Right hindlimb (tissue), 1 donor: ENCODE measurements around the gene FBXW2.
"Not testable (repeated sequence)": the region's sequence is repeated elsewhere in the genome, so short reads cannot be mapped to it uniquely, and the experiment has no call there.

Source experiments
- DNase-seq: peaks from one replicate; pipeline ENCODE4 v3.0.0-alpha.2; 2018

The FBXW2 gene

DNA sequence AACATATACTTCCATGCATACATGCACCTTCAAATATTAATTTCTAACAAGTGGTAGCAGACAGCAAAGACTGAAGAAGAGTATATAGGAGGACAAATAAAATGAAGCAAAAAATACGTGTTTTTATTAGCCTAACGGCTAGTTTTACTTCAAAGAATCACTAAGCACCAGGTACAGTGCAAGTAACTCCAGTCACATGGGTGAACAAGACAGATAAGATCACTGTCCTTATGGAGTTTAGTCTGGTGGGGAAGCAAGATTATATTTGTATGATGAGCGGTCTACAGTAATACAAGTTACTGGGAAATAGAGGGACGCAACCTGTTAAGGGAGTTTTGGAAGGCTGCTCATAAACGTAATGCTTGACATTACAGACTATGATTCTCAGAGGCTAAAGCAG, 16.0 kb downstream of the FBXW2 start:
- DNase-seq, result no peak

DNA sequence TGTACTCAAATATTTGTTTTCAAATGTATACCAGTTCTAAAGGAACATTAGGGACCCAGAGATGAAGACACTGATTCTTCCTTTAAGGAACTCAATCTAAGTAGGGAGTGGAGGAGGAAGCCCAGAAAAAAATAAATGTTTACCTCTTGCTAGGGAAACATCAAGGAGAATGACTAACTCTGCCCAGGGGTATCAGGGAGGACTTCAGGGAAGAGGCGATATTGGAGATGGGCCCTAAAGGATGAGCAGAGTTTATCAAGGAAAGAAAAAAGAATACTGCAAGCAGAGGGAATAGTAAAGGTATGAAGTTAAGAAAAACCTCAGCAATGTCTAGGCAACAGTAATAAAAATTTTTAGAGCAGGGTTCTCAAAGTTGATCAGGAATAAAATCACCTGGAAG, 16.4 kb downstream of the FBXW2 start:
- no peak for DNase-seq

DNA sequence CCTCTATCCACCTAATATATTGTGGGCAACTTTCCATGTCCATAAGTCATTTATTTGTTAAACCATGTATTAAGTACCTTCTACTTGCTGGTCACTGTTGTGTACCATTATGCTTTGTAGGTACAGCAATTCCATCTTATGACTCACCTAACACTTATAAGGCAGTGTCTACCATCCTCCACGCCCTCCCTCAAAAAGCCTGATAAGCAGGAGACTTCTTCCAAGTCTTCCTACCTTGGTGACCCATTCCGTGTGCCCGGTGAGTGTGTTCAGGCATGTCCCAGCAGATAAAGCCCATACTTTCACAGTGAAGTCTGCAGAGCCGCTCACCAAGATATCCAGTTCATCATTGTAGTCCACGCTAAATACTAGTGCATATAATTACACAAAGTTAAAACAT, 17.4 kb downstream of the FBXW2 start:
- DNase-seq, result no peak

DNA sequence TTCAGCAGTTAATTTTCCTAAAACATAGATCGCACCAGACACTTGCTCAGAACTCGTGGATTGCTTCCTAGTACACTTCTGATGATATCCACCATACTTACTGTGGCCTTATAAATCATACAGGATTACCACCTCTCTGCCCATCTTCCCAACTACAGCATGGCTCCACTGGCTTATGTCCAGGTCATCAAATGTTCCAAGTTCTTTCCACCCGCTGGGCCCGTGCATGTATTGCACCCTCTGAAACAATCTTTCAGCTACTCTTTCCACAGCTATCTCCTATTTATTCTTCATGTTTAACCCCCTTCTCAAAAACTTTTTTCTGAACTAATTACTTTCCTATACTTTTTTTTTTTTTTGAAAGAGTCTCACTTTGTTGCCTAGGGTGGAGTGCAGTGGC, 18.5 kb downstream of the FBXW2 start:
- no peak for DNase-seq

DNA sequence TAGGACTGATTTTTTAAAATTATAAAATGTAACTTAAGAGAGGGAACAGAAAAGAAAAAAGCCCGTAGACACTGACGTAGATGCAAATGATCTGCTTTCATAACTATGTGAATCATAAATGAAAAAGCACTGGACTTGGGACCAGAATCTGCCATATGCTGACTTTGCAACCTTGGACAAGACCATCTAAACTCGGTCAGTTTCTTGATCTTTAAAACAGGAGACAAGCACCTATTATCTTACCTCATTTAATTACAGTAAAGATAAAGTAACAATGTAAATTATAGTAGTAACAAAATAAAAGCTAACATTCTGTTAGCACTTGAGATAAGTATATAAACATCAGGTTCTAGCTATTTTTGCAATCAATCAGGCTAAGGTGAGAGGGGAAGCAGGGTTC, 20.0 kb downstream of the FBXW2 start:
- DNase-seq, result no peak

DNA sequence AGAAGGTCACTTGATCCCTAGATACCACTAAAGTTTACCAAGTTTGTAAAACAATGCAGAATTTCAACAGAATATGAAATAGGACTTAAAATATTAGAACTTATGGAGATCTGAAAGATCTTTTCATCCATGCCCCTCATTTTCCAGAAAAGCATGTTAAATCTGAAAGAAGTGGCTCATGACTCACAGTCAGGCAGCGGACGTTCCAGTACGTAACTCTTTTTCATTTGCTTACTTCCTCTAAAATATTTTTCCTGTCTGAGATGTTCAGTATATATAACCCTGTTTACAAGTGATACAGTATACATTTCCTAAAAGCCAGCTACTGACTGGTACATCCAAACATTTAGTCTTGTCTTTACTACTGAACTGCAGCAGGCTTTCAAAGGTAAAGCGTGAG, 22.3 kb downstream of the FBXW2 start:
- no peak for DNase-seq

DNA sequence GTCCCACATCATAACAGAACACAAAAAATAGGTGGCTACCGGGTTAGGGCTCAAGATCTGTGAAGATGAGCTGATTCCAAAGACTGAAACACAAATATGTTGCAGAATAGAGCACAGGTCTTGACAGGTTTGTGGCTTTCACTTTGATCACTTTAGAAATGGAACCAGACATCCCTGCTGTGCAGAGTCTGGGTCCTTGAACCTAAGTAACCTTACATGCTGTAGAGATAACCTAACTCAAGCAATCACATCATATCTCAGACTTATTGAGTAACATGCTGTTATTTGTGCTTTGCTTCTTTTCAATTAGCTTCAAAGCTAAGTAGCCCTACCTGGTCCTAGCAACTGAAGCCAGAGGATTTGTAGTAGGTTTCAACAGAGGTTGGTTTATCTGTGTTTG, 24.3 kb downstream of the FBXW2 start:
- DNase-seq, result no peak

DNA sequence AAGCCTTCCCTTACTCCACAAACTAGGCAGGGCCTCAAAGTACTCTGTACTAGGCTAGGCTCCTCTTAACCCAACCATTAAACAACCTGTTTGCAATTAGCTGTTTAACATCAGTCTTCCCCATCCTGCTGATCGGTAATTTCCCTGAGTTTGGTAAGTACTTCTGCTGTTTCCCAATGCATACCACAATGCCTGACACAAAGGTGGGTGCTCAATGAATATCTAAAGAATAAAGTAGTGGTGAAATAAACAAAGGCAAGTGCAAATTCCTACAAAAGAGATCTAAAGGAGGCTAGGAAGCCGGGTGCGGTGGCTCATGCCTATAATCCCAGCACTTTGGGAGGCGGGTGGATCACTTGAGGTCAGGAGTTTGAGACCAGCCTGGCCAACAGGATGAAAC, 25.0 kb downstream of the FBXW2 start:
- no peak for DNase-seq

DNA sequence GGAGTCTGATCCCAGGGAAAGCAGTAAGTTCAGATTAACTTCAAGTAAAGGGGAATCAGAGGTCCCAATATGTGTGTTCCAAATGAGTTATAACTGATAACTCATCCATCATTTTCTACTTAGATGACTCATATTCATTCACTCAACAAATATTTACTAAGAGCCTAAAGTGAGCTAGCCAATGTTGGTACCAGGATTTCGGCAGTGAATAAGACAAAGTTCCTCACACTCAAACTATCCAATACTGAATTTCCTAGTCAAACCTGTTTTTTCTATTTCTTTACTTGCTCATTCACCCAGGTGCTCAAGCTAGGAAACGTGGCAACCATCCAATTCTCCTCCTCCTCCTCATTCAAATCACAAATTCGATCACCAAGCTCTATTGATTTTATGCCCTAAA, 25.8 kb downstream of the FBXW2 start:
- DNase-seq, result no peak

DNA sequence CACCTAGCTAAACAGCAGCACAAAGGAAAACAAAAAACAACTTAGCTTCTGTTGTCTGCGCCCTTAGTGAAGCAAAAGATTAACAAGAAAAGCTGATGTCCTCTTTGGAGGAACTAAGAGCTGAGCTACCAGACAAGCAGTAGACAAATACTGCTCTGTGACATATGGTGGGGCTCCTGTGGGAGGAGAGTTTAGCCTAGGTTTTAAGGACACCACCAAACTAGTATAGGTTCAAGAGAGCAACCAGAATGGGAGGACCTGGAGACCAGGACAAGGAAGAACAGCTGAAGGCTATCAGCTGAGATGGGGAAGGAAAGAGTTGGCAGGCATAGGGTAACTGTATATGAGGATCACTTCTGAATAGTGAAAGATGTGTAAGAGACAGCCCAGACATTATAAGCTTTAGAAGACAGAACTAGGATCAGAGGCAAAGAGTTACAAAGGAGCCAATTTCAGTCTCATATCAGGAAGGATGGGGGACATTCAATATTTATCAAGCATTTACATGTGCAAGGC, 27.2 kb downstream of the FBXW2 start:
- DNase-seq, result no peak

DNA sequence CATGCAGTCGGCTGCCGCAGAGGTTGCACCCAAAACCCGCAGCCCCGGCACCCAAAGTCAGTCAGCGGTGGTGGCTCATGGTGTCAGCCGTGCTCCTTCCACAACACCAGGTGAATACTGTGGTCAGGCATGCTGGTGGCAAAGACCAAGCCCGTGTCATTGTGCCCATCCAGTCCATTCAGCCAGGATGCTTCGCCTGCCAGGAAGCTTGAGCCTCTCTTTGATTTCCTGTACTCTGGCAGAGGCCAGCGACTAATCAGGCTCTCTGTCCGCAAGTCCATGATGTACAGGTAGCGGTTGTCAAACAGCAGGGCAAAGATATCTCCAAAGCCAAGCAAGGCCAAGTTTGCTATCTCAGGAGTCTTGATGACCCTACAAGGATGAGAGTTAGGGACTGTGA, 28.7 kb downstream of the FBXW2 start:
- no peak for DNase-seq

DNA sequence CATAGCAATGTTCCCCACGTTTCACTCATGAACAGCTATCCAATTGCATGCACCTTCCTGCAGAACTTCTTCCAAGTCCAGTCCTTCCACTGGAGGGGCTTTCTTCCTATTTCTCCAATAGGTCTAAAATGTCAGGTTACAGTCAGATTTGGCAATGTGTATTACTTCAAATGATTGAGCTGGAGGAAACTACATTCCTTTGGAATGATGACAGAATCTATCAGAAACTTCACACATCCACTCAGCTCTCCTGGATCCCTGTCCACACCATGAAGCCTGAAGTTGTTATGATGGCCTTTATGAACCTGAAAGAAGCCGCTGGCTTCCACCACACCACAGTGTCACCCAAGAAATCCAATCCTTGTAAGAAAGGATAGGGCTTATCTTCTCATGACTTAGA, 32.2 kb downstream of the FBXW2 start:
- DNase-seq, result no peak

DNA sequence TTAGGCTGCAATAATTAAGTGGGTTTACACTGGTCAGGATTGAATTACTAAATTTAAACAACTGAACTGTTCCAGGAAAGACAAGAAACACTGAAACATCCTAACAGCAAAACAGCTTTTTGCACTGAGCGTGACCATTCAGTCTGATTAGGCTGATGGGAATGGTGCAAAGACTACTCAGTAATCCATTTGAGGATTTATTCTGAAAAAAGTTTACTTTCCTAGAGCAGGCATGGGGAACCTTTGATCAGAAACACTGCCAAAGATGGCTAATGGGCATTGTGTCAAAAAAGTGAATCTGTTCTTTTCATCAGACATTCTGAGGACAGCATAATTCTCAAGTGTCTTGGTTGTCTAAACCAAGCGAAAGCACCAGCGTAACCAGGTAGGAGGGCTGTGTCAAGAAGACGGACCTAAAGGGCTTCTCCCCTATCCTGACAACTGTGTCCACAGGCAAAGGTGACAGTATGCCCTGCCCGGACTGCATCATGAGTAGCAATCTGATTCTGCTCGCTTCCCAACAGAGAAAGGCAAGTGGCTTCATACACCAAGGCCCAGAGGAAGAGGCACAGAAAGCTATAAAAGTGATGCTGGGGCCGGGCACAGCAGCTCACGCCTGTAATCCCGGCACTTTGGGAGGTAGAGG, 33.3 kb downstream of the FBXW2 start:
- no peak for DNase-seq

DNA sequence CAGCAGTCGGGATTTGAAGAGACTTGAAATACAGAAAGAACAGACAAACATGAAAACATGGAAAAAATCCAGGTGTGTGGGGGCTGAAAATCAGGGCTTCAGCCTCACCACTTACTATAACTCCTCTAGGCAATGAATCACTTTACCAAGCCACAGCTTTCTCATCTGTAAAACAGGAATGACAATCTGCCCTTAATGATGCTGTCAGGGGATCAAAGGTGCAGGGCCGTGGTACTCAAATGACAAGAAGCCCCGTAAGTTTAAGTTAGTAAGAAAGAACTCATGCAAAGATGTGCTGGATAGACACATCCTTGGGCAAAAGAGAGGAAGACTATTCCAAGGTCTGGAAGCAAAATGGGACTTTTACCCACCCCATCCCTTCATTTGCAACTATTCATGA, 34.7 kb downstream of the FBXW2 start:
- no peak for DNase-seq

DNA sequence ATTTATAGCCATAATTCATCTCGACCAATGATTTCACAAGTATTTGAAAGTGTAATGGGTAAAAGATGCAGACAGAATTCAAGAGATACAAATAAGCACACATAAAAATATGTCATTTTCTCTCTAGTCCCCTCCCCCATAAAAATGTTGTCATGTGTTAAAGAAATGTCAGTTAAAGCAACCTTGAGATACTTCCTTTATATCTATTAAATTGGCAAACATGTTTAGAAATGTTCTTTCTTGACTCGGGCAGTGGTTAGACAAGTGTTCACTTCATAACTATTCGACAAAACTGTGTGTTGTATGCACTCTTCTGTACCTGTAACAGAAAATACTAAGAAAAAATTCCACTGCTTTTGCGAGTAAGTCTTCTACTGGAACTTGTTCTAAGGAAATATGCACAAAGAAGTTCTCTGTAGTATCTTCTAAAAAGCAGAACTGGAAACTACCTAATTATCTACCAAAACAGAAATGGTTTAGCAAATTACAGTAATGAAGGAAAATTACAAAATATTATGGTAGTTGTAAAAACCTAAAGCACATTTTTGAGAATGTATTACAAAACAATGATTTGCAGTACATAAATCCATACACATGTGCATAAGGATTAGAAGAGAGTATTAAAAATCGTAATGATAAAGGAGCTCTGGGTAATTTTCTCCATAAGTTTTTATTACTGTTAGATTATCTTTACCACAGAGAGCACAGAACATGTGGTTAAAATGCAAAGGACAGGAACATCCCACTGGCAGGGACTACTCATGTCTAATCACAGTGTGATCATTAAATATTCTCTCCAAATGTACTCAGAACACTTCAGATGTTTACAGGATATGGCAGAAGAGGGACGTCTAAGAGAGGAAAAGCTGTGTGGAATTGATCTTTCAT, 35.9 kb downstream of the FBXW2 start:
- no peak for DNase-seq

DNA sequence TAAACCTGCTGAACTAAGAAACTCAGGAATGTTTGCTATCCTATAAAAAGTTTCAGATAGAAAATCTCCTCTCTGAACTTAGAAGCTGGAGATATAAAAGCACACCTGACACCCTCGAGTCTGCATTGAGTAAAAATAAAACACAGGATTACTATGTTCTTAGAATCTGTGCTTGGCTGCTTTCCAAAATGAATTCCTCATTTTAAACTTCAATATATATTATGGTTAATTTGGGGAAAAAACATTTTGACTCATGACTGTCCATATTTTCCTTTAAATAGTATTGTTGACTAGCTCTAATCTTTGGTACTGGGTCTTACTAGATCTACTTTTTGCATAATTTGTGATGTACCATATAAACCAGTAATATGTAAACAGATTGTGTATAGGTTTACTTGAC, 36.7 kb downstream of the FBXW2 start:
- no peak for DNase-seq

DNA sequence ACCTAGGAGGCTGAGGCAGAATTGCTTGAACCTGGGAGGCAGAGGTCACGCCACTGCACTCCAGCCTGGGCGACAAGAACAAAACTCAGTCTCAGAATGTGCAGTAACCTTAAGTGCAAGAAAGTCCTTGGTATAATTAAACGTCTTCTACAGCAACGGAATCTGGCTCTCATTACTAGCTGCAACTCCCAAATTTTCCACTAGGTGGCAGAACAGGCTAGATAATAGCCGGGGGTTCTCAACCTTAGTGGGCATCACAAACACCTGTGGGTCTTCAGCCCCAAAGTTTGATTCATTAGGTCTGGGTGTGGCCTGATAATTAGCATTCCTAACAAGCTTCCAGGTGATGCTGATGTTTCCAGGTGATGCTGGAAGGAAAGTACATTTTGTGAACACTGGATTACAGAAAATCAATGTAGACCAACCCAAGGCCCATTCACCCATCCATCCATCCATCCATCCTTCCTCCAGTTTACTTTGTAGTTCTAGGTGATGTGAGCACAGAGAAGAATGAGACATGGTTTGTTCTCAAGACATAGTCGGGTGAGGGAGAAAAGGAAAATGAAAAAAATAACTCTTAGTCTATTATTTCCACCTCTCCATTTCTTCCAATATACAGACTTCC, 37.3 kb downstream of the FBXW2 start:
- DNase-seq, result peak; percentile 50

DNA sequence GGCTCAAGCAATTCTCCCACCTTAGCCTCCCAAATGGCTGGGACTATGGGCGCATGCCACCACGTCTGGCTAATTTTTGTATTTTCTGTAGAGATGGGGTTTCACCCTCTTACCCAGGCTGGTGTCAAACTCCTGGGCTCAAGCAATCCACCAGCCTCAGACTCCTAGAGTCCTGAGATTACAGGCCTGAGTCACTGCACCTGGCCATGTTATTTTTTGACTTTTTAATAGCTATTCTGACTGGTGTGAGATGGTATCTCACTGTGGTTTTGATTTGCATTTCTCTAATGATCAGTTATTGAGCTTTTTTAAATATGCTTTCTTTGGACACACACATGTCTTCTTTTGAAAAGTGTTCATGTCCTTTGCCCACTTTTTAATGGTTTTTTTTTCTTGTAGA, 38.2 kb downstream of the FBXW2 start:
- DNase-seq, result no peak

DNA sequence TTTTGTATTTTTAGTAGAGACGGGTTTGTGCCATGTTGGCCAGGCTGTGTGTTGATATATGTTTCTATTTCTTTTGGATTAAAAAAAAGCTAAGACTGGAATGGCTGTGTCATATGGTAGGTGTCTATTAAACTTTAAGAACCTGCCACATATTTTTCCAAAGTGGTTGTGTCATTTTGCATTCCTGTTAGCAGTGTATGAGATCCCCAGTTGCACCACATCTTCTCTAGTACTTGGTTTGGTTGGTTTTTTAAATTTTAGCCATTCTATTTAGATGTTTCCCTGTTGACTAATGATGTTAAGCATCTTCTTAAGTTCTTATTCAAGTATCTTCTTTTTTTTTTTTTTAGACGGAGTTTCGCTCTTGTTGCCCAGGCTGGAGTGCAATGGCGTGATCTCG, 42.8 kb downstream of the FBXW2 start:
- no peak for DNase-seq

DNA sequence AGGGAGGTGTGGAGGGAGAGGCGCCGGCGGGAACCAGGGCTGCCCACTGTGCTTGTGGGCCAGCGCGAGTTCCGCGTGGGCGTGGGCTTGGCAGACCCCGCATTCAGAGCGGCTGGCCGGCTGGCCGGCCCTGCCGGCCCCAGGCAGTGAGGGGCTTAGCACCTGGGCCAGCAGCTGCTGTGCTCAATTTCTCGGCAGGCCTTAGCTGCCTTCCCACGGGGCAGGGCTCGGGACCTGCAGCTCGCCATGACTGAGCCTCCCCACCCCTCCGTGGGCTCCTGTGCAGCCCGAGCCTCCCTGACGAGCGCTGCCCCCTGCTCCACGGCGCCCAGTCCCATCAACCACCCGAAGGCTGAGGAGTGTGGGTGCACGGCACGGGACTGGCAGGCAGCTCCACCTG, 46.9 kb downstream of the FBXW2 start:
- not testable (repeated sequence) for DNase-seq

DNA sequence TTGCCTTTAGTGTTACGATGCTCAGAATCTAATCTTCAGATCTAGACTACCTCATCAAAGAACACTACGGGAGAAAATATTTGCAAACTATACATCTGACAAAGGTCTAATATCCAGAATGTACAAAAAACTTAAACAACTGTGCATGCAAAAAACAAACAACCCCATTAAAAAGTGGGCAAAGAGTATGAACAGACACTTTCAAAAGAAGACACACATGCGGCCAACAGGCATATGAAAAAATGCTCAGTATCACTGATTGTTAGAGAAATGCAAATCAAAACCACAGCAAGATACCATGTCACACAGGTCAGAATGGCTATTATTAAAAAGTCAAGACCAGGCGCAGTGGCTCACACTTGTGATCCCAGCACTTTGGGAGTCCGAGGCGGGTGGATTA, 47.9 kb downstream of the FBXW2 start:
- DNase-seq, result no peak

DNA sequence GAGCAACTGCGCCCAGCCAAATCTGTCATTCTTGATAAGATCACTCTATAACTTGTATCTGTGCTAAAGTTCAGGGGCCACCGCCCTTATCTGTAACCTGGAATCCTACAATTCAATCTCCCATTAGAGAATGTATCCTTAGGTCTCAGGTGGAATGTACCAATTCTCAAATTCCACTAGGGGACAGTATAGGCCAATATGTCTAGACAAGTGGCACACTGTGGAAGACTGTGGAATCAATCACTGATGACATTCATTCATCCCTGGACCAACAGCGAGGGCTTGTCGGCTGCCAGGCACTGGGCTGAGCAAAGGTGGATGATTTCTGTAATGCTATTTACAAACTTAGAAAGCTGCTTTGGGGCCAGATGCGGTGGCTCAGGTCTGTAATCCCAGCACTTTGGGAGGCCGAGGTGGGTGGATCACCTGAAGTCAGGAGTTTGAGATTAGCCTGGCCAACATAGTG, 50.2 kb downstream of the FBXW2 start:
- DNase-seq, result no peak

DNA sequence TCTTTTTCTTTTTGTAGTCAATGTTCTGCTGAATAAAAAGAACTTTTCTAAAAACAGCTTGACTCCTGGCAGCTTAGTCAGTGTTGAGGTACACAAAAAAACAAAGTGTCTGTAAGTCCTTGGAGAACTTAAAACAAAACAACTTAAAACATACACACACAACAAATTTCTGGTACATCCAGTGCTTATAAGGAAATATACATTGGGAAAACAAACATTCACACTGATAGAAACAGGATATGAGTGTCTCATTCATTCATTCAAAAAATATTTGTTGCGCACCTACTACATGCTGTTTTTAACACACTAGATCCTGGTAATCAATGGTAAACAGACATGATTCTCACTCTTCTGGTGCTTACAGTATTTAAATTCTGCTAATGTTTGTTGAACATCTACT, 51.5 kb downstream of the FBXW2 start:
- no peak for DNase-seq

DNA sequence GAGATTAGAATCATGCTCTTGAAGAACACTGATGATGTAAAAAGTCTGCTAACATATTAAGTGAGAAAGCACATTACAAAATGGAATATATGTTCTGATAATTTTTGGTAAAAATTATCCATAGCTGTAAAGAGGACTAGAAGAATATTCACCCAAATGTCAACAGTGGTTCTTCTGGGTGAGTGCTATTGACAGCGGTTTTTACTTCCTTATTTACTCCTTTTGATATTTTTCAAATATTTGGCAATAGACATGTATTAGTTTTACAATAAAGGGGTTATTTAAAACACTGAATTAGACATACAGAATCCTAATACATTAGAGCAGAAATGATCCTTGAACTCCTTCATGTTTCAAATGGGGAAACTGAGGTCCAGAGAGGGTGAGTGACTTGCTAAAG, 52.0 kb downstream of the FBXW2 start:
- no peak for DNase-seq
